Colonic mucosa (tissue), 4 donors: ENCODE data around the gene ZNF599. TPM values are rescaled to one million over a fixed set of nuclear protein-coding genes. Genes with fewer than 3 reads are reported as not detected.

Experiments
- DNase-seq: peaks from one replicate; pipeline ENCODE4 v3.0.0-alpha.2; 2020
- H3K27ac ChIP-seq: fragments of 200-600 bp; one replicate; pipeline ENCODE4 v1.8.0; 2021
- H3K27me3 ChIP-seq: fragments of 200-600 bp; one replicate; pipeline ENCODE4 v1.8.0; 2021
- H3K36me3 ChIP-seq: fragments of 200-600 bp; one replicate; pipeline ENCODE4 v1.8.0; 2021
- H3K4me1 ChIP-seq: fragments of 200-600 bp; one replicate; pipeline ENCODE4 v1.8.0; 2021; ENCODE audit warnings: mild to moderate bottlenecking
- H3K4me3 ChIP-seq: fragments of 200-600 bp; one replicate; pipeline ENCODE4 v1.8.0; 2021
- H3K9ac ChIP-seq, 2 donors: one replicate each; pipeline ENCODE4 v1.7.0; 2013; ENCODE audit warnings: control low read depth in 2 of 2, low read depth in 2 of 2, low read length in 2 of 2
- H3K9me3 ChIP-seq: fragments of 200-600 bp; one replicate; pipeline ENCODE4 v1.8.0; 2021
- intact Hi-C: fragments of 100-400 bp; cut with DNase I; formaldehyde crosslinking; loops from one replicate; pipeline ENCODE4 v1.14.1; 2022
- total RNA-seq, 2 donors: library from RNA; stranded (reverse); fragmentation: NEBNext Ultra II Directional in 1 of 2; extraction: Animal tissue kit (Norgen Biotek cat#: 25700) in 1 of 2; gene quantifications; one replicate each; pipeline ENCODE4 v1.2.1, GENCODE V29; 2021
- TF ChIP-seq, protein P1 (sequence below): fragments of 200-600 bp; IDR thresholded peaks from one replicate; pipeline ENCODE4 v1.8.0; 2022; ENCODE audit warnings: antibody characterized with exemption, mild to moderate bottlenecking
- donor health status: healthy.
- donor health status: DM: no; HTN: no; CAD: no.
- donor health status: DM: no; HTN: no; CAD: no.

ZNF599 gene
- total RNA-seq, 2 donors from 2014 or later = 3.0 to 3.5 TPM

GRCh38 chr19:34732612-34733211 lies 40.3 kb downstream of the ZNF599 start:
- peak overlapping the region; percentile 38 to 48 for H3K9ac ChIP-seq
- H3K36me3 ChIP-seq = no peaks in the 10 kb centered on the region
- no peaks in the 10 kb centered on the region for H3K4me1 ChIP-seq
- TF ChIP-seq, protein P1, sequence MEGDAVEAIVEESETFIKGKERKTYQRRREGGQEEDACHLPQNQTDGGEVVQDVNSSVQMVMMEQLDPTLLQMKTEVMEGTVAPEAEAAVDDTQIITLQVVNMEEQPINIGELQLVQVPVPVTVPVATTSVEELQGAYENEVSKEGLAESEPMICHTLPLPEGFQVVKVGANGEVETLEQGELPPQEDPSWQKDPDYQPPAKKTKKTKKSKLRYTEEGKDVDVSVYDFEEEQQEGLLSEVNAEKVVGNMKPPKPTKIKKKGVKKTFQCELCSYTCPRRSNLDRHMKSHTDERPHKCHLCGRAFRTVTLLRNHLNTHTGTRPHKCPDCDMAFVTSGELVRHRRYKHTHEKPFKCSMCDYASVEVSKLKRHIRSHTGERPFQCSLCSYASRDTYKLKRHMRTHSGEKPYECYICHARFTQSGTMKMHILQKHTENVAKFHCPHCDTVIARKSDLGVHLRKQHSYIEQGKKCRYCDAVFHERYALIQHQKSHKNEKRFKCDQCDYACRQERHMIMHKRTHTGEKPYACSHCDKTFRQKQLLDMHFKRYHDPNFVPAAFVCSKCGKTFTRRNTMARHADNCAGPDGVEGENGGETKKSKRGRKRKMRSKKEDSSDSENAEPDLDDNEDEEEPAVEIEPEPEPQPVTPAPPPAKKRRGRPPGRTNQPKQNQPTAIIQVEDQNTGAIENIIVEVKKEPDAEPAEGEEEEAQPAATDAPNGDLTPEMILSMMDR = no peak
- peak; percentile 19 for DNase-seq
- peak overlapping the region; percentile 48 for H3K4me3 ChIP-seq
- intact Hi-C loops = loop anchor here (5.0 kb wide), 1 partner anchor 55 kb away; the partner anchor contains the start of genes SCGB2B2 and ZNF302
- H3K27ac ChIP-seq = no peak overlapping the region
- no peaks in the 10 kb centered on the region for H3K9me3 ChIP-seq
- no peaks in the 10 kb centered on the region for H3K27me3 ChIP-seq

GRCh38 chr19:34731964-34732363 lies 41.1 kb downstream of the ZNF599 start:
- H3K9me3 ChIP-seq = no peaks in the 10 kb centered on the region
- intact Hi-C loops = loop anchor here (5.0 kb wide), 1 partner anchor 55 kb away; the partner anchor contains the start of genes SCGB2B2 and ZNF302
- no peaks in the 10 kb centered on the region for H3K4me1 ChIP-seq
- TF ChIP-seq, protein P1 = no peak
- no peak overlapping the region for H3K4me3 ChIP-seq
- H3K27me3 ChIP-seq = no peaks in the 10 kb centered on the region
- H3K9ac ChIP-seq = no peak overlapping the region
- no peaks in the 10 kb centered on the region for H3K36me3 ChIP-seq
- no peak for DNase-seq
- H3K27ac ChIP-seq = no peak overlapping the region

DNA sequence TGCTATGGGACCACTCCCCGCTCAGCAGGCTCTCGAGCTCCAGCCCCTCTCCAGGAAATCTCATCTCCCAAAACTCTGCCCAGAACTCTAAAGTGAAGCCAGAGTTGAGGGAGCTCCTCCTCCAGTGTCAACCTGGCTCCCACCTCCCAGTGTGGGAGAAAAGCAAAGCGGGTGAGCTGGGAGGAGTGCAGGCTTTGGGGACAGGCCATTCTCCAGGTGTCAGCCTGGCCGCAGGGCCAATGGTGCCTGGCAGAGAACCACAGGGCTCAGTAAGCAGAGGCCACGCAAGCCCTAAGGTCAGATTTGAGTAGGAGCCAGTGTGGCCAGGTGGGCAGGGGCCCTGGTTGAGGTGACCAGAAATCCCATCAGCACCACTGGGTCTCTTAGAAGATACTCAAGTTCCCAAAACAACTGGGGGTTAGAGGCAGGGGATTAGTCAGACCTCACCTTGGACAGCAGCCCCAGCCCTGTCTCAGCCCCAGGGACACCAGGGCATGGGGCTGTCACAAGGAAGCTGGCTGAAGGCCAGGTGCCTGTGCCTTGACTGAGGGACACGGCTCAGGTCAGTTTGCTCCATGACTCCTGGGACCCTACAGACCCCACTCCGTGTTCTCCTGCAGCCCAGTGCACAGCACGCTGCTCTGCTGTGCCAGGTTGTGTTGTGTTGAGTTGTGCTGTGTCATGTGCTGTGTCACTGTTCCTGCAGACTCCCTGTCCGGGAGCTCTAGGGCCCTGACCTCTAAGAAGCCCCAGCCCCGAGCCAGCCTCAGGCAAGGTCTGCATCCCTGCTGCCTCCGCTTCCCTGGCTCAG lies 41.8 kb downstream of the ZNF599 start:
- Histone ChIP-seq H3K4me3 (no peak overlapping the region), H3K36me3 (no peaks in the 10 kb centered on the region), H3K9ac (no peak overlapping the region), H3K4me1 (no peaks in the 10 kb centered on the region), H3K9me3 (no peaks in the 10 kb centered on the region), H3K27me3 (no peaks in the 10 kb centered on the region), H3K27ac (no peak overlapping the region)
- no peak for DNase-seq
- intact Hi-C loops = loop anchor here (5.0 kb wide), 1 partner anchor 54 kb away; the partner anchor contains the start of genes SCGB2B2 and ZNF302
- TF ChIP-seq, protein P1 = no peak

- no peaks in the 10 kb centered on the region for H3K4me1 ChIP-seq
- intact Hi-C loops = no loop called here
These were observed 47.6 kb downstream of the ZNF599 start for GRCh38 chr19:34725400-34725799.

GRCh38 chr19:34722353-34722752 lies 50.7 kb downstream of the ZNF599 start:
- Histone ChIP-seq H3K36me3 (no peaks in the 10 kb centered on the region), H3K27me3 (no peaks in the 10 kb centered on the region), H3K9me3 (no peaks in the 10 kb centered on the region), H3K4me1 (no peaks in the 10 kb centered on the region), H3K9ac (no peak overlapping the region), H3K27ac (no peak overlapping the region), H3K4me3 (no peak overlapping the region)
- no peak for DNase-seq
- TF ChIP-seq, protein P1 = no peak
- intact Hi-C loops = no loop called here

More at GRCh38 chr19:34725400-34725799, 47.6 kb downstream of the ZNF599 start:
- Histone ChIP-seq H3K27me3 (no peaks in the 10 kb centered on the region), H3K36me3 (no peaks in the 10 kb centered on the region), H3K9me3 (no peaks in the 10 kb centered on the region), H3K4me3 (no peak overlapping the region), H3K9ac (no peak overlapping the region), H3K27ac (no peak overlapping the region)
- DNase-seq = no peak
- TF ChIP-seq, protein P1 = no peak
